ENCODE results near the gene ZSWIM8.

GRCh38 chr10:73813333-73813732, 27.9 kb downstream of the ZSWIM8 start:
- no peak for TF ChIP-seq POLR2A (IDR thresholded peaks at IDR 0.05; ENCODE audit: low read length)
- no peak for TF ChIP-seq MAX (IDR thresholded peaks at IDR 0.05)
- no peak for TF ChIP-seq RAD21 (conservative IDR thresholded peaks at IDR 0.05 in 1 of 2, IDR thresholded peaks at IDR 0.05 in 1 of 2)
- no peak for TF ChIP-seq HOXB13 (CRISPR knock-in tag; IDR thresholded peaks at IDR 0.05; ENCODE audit: low read depth)
- no peak for TF ChIP-seq RNF2 (IDR thresholded peaks at IDR 0.05; ENCODE audit: borderline replicate concordance, low read depth)
